Measurements from ENCODE around the gene STON1.
A peak's percentile ranks its signal among the peaks of the same experiment; 100 is the strongest.
"Not testable (repeated sequence)": the region's sequence is repeated elsewhere in the genome, so short reads cannot be mapped to it uniquely, and the experiment has no call there.

Gene STON1

GRCh38 chr2:48572816-48573215 is 42.9 kb downstream of the STON1 start:
- peak in 1 of 56 donors; percentile 20 for DNase-seq

GRCh38 chr2:48574353-48575287 is 44.7 kb downstream of the STON1 start:
- no peak for DNase-seq

- DNase-seq: no peak
Measured at GRCh38 chr2:48578313-48578712, 48.4 kb downstream of the STON1 start.

- DNase-seq: no peak
Measured at GRCh38 chr2:48583961-48584360, 54.0 kb downstream of the STON1 start.

GRCh38 chr2:48584551-48584950 is 54.6 kb downstream of the STON1 start:
- no peak for DNase-seq

- DNase-seq: no peak
Measured at GRCh38 chr2:48586433-48586832, 56.5 kb downstream of the STON1 start.

- no peak for DNase-seq
Measured at GRCh38 chr2:48587560-48587959, 57.6 kb downstream of the STON1 start.

- DNase-seq: no peak
Measured at GRCh38 chr2:48587961-48588360, 58.0 kb downstream of the STON1 start.

- no peak for DNase-seq
Measured at GRCh38 chr2:48588745-48589144, 58.8 kb downstream of the STON1 start.

- DNase-seq: peak in 20 of 56 donors; percentile 2 to 73 (median 24)
Measured at GRCh38 chr2:48589170-48589767, 59.3 kb downstream of the STON1 start.

GRCh38 chr2:48590017-48590416 is 60.1 kb downstream of the STON1 start:
- no peak for DNase-seq

- DNase-seq: no peak
Measured at GRCh38 chr2:48592067-48592466, 62.1 kb downstream of the STON1 start.

- not testable (repeated sequence) for DNase-seq
Measured at GRCh38 chr2:48596751-48597150, 66.8 kb downstream of the STON1 start.

GRCh38 chr2:48597492-48597891 is 67.5 kb downstream of the STON1 start:
- no peak for DNase-seq

GRCh38 chr2:48600204-48600813 is 70.4 kb downstream of the STON1 start:
- peak in 4 of 56 donors; percentile 4 to 57 (median 34) for DNase-seq

GRCh38 chr2:48600917-48601316 is 71.0 kb downstream of the STON1 start:
- DNase-seq: no peak

- DNase-seq: peak in 22 of 56 donors; percentile 3 to 57 (median 26)
Measured at GRCh38 chr2:48601349-48601748, 71.4 kb downstream of the STON1 start.

GRCh38 chr2:48605482-48606175 is 75.7 kb downstream of the STON1 start:
- no peak for DNase-seq

- peak in 9 of 56 donors; percentile 11 to 28 (median 23) for DNase-seq
Measured at GRCh38 chr2:48607307-48608014, 77.5 kb downstream of the STON1 start.

- no peak for DNase-seq
Measured at GRCh38 chr2:48613211-48613610, 83.3 kb downstream of the STON1 start.

- not testable (repeated sequence) for DNase-seq
Measured at GRCh38 chr2:48614581-48614980, 84.6 kb downstream of the STON1 start.

All from amygdala (tissue), 56 donors.